WTC11 (cell line): ENCODE measurements around the gene SLC17A2. TPM values are rescaled to one million over a fixed set of nuclear protein-coding genes. Genes with fewer than 3 reads are reported as not detected.

Experiments
- ATAC-seq: fragments of 200-7000 bp; cut with Tn5 transposase; 2 replicates; pipeline ENCODE4 v1.10.0; 2021; ENCODE audit warnings: mild to moderate bottlenecking, moderate library complexity
- CTCF ChIA-PET: fragments of 300-600 bp; sonication (Branson Sonifier 250); formaldehyde crosslinking; loops from one replicate; lab custom pipeline; 2021; ENCODE audit warnings: antibody characterized with exemption; lab: Charles Lee
- POLR2A ChIA-PET: fragments of 350-600 bp; sonication (Branson Sonifier 250); formaldehyde crosslinking; loops from one replicate; lab custom pipeline; 2021; ENCODE audit warnings: antibody characterized with exemption; lab: Charles Lee
- DNase-seq: peaks from one replicate; pipeline ENCODE4 v3.0.0; 2021; ENCODE audit warnings: low spot score
- H3K27ac Mint-ChIP-seq: 2 replicates; pipeline ENCODE4 v1.8.0; 2021; ENCODE audit warnings: mixed read lengths
- H3K27me3 Mint-ChIP-seq: 2 replicates; pipeline ENCODE4 v1.8.0; 2021; ENCODE audit warnings: low read depth, mild to moderate bottlenecking, moderate library complexity, mixed read lengths
- H3K36me3 Mint-ChIP-seq: 2 replicates; pipeline ENCODE4 v1.8.0; 2021; ENCODE audit warnings: mixed read lengths
- H3K4me1 Mint-ChIP-seq: 2 replicates; pipeline ENCODE4 v1.8.0; 2022; ENCODE audit warnings: mixed read lengths
- H3K4me3 Mint-ChIP-seq: 2 replicates; pipeline ENCODE4 v1.8.0; 2021; ENCODE audit warnings: mild to moderate bottlenecking, moderate library complexity, mixed read lengths
- H3K9me3 Mint-ChIP-seq: 2 replicates; pipeline ENCODE4 v1.8.0; 2021; ENCODE audit warnings: mixed read lengths
- ELF4 ChIP-seq: sonication (generic); formaldehyde crosslinking; IDR thresholded peaks from 2 replicates; pipeline ENCODE4 v1.8.1; 2022; ENCODE audit warnings: low read depth, mild to moderate bottlenecking, moderate library complexity, missing genetic modification reagents
- FOXP1 ChIP-seq: sonication (generic); formaldehyde crosslinking; IDR thresholded peaks from 2 replicates; pipeline ENCODE4 v1.8.0; 2022; ENCODE audit warnings: missing genetic modification reagents, mild to moderate bottlenecking, moderate library complexity, borderline replicate concordance
- IRF2 ChIP-seq: sonication (generic); formaldehyde crosslinking; IDR thresholded peaks from 2 replicates; pipeline ENCODE4 v1.8.0; 2022; ENCODE audit warnings: low read depth, missing genetic modification reagents, borderline replicate concordance
- NFE2L1 ChIP-seq: sonication (generic); formaldehyde crosslinking; IDR thresholded peaks from 2 replicates; pipeline ENCODE4 v1.8.1; 2023; ENCODE audit warnings: missing genetic modification reagents
- NFYB ChIP-seq: sonication (generic); formaldehyde crosslinking; conservative IDR thresholded peaks from 2 replicates; pipeline ENCODE4 v1.8.0; 2022; ENCODE audit warnings: low read depth, missing genetic modification reagents
- PRRX2 ChIP-seq: fragments of 250-450 bp; sonication (Bioruptor Pico); IDR thresholded peaks from 2 replicates; pipeline ENCODE4 v1.8.0; 2021; ENCODE audit warnings: mild to moderate bottlenecking
- ZNF219 ChIP-seq: sonication (generic); formaldehyde crosslinking; IDR thresholded peaks from 2 replicates; pipeline ENCODE4 v1.8.0; 2023; ENCODE audit warnings: missing genetic modification reagents, mild to moderate bottlenecking, borderline replicate concordance
- ZNF416 ChIP-seq: fragments of 250-450 bp; sonication (Bioruptor Pico); IDR thresholded peaks from 2 replicates; pipeline ENCODE4 v1.9.0; 2021; ENCODE audit warnings: mild to moderate bottlenecking, inconsistent platforms
- ZNF671 ChIP-seq: fragments of 250-450 bp; sonication (Bioruptor Pico); IDR thresholded peaks from 2 replicates; pipeline ENCODE4 v1.8.0; 2021; ENCODE audit warnings: mild to moderate bottlenecking
- total RNA-seq: library from RNA; stranded (reverse); gene quantifications from 3 replicates; pipeline ENCODE4 v1.2.3, GENCODE V29; 2021
- TF ChIP-seq, protein P1 (sequence below): sonication (generic); formaldehyde crosslinking; IDR thresholded peaks from 2 replicates; pipeline ENCODE4 v1.8.1; 2022; ENCODE audit warnings: missing genetic modification reagents, borderline replicate concordance
- TF ChIP-seq, protein P2 (sequence below): fragments of 250-450 bp; sonication (Bioruptor Pico); conservative IDR thresholded peaks from 2 replicates; pipeline ENCODE4 v1.9.0; 2021; ENCODE audit warnings: mild to moderate bottlenecking
- TF ChIP-seq, protein P3 (sequence below): sonication (generic); formaldehyde crosslinking; IDR thresholded peaks from 2 replicates; pipeline ENCODE4 v1.8.1; 2023; ENCODE audit warnings: mild to moderate bottlenecking, missing genetic modification reagents
- TF ChIP-seq, protein P4 (sequence below): sonication (generic); formaldehyde crosslinking; IDR thresholded peaks from 2 replicates; pipeline ENCODE4 v1.8.1; 2023; ENCODE audit warnings: mild to moderate bottlenecking, moderate library complexity, missing genetic modification reagents
- TF ChIP-seq, protein P5 (sequence below): sonication (generic); formaldehyde crosslinking; IDR thresholded peaks from 2 replicates; pipeline ENCODE4 v1.8.1; 2022; ENCODE audit warnings: mild to moderate bottlenecking, missing genetic modification reagents, moderate library complexity, borderline replicate concordance
- TF ChIP-seq, protein P6 (sequence below): sonication (generic); formaldehyde crosslinking; IDR thresholded peaks from 2 replicates; pipeline ENCODE4 v1.8.1; 2022; ENCODE audit warnings: low read depth, missing genetic modification reagents, borderline replicate concordance

SLC17A2 gene
- total RNA-seq, 1 experiment from 2014 or later: not detected

DNA sequence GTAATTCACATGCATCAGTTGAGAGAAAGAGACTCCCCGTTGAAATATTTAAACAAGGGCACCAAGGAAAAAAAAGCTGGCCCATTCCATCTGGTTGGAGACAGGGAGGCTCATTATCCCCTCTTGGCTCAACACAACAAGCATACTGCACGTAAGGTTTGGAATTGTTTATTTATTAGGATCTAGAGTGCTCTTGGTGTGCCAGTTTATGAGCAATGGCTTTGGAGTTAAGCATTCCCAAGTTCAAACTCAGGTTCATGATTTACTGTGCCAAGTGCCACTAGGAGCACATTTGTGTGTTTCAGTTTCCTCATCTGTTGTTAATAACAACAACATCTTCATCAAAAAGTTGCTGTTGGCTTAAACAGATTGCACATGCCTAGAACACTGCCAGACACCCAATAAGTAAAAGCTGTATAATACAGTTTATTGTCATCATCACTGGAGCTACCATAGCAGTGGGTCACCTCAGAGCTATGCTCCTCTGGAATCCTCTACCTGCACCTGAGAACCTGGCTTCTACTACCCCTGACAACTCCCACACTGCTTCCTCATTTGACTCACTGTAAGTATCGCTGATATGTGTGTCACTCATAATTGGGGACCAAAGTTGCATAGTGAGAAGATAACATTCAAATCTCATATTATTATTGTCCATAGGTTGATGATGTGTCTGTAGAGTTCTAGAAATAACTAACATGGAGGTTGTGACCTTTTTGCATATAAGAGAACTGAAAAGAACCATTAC, 61.9 kb downstream of the SLC17A2 start:
- no peaks in the 10 kb centered on the region for H3K4me1 Mint-ChIP-seq
- H3K27me3 Mint-ChIP-seq: peaks cover 5% of the 10 kb centered on the region
- H3K36me3 Mint-ChIP-seq: no peaks in the 10 kb centered on the region
- no peak for DNase-seq
- H3K9me3 Mint-ChIP-seq: no peaks in the 10 kb centered on the region
- TF ChIP-seq NFYB (CRISPR knock-in tag) (no peak), FOXP1 (CRISPR knock-in tag) (no peak), ELF4 (CRISPR knock-in tag) (no peak), NFE2L1 (no peak)
- TF ChIP-seq, protein P1, sequence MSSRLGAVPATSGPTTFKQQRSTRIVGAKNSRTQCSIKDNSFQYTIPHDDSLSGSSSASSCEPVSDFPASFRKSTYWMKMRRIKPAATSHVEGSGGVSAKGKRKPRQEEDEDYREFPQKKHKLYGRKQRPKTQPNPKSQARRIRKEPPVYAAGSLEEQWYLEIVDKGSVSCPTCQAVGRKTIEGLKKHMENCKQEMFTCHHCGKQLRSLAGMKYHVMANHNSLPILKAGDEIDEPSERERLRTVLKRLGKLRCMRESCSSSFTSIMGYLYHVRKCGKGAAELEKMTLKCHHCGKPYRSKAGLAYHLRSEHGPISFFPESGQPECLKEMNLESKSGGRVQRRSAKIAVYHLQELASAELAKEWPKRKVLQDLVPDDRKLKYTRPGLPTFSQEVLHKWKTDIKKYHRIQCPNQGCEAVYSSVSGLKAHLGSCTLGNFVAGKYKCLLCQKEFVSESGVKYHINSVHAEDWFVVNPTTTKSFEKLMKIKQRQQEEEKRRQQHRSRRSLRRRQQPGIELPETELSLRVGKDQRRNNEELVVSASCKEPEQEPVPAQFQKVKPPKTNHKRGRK (CRISPR knock-in tag): no peak
- TF ChIP-seq, protein P2, sequence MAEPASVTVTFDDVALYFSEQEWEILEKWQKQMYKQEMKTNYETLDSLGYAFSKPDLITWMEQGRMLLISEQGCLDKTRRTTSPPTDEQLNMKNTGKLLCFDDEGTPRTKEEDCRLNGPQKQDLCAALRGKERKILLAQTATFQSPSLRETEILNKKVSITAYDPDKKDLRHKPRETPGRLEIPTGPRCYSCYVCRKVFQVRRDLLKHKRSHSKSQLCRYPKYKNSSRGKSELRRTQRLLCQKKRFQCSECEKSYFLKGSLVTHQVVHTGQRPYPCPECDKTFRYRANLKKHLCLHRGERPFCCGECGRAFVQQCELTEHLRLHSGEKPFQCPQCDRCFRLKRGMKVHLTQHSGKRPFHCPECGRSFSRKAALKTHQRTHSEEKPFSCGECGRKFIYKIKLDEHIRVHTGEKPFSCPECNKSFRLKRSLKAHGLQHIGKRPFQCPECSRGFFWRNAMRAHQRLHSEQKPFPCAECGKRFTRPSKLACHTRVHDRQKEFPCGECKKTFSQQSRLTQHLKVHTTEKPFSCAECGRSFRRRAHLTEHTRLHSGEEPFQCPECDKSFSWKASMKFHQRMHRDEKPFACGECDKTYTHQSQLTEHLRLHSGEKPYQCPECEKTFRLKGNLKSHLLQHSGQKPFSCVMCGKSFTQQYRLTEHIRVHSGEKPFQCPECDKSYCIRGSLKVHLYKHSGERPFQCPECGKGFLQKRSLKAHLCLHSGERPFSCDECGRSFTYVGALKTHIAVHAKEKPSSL (CRISPR knock-in tag): no peak
- CTCF ChIA-PET: no interaction called here
- POLR2A ChIA-PET: no interaction called here
- H3K27ac Mint-ChIP-seq: no peak overlapping the region
- H3K4me3 Mint-ChIP-seq: no peak overlapping the region
- no peak for ATAC-seq

DNA sequence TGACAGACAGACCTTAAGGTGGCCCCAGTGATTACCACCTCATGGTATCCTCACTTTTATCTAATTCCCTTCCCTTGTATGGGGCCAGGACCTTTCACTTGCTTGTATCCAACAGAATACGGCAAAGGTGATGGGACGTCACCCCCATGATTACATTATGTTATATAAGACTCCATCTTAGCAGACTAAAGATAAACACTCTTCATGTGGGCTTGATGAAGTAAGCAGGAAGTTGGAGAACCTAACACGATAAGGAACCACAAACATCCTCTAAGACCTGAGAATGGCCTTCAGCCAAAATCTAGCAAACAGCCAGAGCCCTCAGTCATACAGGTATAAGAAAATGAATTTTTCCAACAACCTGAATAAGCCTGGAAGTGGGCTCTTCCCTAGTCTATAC, 64.5 kb downstream of the SLC17A2 start:
- ChIA-PET POLR2A (no interaction called here), CTCF (no interaction called here)
- Mint-ChIP-seq H3K36me3 (no peaks in the 10 kb centered on the region), H3K27me3 (peaks cover 2% of the 10 kb centered on the region; the same call in 1 of the 2 replicates), H3K9me3 (no peaks in the 10 kb centered on the region), H3K4me1 (no peaks in the 10 kb centered on the region), H3K27ac (no peak overlapping the region), H3K4me3 (no peak overlapping the region)
- DNase-seq: no peak
- no peak for ATAC-seq
- no peak for TF ChIP-seq ZNF416 (CRISPR knock-in tag)
- TF ChIP-seq IRF2 (CRISPR knock-in tag): no peak
- TF ChIP-seq, protein P3, sequence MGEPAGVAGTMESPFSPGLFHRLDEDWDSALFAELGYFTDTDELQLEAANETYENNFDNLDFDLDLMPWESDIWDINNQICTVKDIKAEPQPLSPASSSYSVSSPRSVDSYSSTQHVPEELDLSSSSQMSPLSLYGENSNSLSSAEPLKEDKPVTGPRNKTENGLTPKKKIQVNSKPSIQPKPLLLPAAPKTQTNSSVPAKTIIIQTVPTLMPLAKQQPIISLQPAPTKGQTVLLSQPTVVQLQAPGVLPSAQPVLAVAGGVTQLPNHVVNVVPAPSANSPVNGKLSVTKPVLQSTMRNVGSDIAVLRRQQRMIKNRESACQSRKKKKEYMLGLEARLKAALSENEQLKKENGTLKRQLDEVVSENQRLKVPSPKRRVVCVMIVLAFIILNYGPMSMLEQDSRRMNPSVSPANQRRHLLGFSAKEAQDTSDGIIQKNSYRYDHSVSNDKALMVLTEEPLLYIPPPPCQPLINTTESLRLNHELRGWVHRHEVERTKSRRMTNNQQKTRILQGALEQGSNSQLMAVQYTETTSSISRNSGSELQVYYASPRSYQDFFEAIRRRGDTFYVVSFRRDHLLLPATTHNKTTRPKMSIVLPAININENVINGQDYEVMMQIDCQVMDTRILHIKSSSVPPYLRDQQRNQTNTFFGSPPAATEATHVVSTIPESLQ: no peak
- no peak for TF ChIP-seq PRRX2 (CRISPR knock-in tag)

DNA sequence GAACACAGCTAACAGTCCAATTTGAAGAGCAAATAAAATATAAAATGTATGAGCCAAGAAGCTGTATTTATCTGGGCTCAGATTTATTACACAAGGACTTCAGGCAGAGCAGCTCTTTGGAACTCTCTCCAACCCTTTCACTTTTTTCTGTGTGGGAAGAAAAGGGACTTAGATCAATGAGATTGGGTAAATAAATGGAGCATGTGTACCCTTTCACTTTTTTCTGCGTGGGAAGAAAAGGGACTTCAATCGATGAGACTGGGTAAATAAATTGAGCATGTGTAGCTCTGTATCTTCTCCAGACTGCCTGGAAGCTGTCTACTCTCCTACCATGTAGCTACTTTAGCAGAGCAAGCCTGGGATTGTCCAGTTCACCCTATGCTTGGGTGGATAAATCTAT, 67.1 kb downstream of the SLC17A2 start:
- Mint-ChIP-seq H3K36me3 (no peaks in the 10 kb centered on the region), H3K4me3 (no peak overlapping the region), H3K27ac (no peak overlapping the region), H3K9me3 (no peaks in the 10 kb centered on the region), H3K27me3 (peaks cover 2% of the 10 kb centered on the region; the same call in 1 of the 2 replicates), H3K4me1 (no peaks in the 10 kb centered on the region)
- DNase-seq (no peak), ATAC-seq (no peak)
- CTCF ChIA-PET: interaction anchor here (1.7 kb wide), 1 partner anchor 19 kb away, joined by 10 read pairs; no protein-coding TSS in a partner anchor
- TF ChIP-seq, protein P4, sequence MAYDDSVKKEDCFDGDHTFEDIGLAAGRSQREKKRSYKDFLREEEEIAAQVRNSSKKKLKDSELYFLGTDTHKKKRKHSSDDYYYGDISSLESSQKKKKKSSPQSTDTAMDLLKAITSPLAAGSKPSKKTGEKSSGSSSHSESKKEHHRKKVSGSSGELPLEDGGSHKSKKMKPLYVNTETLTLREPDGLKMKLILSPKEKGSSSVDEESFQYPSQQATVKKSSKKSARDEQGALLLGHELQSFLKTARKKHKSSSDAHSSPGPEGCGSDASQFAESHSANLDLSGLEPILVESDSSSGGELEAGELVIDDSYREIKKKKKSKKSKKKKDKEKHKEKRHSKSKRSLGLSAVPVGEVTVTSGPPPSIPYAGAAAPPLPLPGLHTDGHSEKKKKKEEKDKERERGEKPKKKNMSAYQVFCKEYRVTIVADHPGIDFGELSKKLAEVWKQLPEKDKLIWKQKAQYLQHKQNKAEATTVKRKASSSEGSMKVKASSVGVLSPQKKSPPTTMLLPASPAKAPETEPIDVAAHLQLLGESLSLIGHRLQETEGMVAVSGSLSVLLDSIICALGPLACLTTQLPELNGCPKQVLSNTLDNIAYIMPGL (CRISPR knock-in tag): no peak
- TF ChIP-seq, protein P5, sequence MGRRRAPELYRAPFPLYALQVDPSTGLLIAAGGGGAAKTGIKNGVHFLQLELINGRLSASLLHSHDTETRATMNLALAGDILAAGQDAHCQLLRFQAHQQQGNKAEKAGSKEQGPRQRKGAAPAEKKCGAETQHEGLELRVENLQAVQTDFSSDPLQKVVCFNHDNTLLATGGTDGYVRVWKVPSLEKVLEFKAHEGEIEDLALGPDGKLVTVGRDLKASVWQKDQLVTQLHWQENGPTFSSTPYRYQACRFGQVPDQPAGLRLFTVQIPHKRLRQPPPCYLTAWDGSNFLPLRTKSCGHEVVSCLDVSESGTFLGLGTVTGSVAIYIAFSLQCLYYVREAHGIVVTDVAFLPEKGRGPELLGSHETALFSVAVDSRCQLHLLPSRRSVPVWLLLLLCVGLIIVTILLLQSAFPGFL (CRISPR knock-in tag): no peak
- TF ChIP-seq, protein P6, sequence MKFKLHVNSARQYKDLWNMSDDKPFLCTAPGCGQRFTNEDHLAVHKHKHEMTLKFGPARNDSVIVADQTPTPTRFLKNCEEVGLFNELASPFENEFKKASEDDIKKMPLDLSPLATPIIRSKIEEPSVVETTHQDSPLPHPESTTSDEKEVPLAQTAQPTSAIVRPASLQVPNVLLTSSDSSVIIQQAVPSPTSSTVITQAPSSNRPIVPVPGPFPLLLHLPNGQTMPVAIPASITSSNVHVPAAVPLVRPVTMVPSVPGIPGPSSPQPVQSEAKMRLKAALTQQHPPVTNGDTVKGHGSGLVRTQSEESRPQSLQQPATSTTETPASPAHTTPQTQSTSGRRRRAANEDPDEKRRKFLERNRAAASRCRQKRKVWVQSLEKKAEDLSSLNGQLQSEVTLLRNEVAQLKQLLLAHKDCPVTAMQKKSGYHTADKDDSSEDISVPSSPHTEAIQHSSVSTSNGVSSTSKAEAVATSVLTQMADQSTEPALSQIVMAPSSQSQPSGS (CRISPR knock-in tag): no peak
- no peak for TF ChIP-seq ZNF219
- no peak for TF ChIP-seq ZNF671 (CRISPR knock-in tag)
- POLR2A ChIA-PET: no interaction called here
